Lung (tissue), 12 donors: ENCODE data around the gene ABCC9. TPM values are rescaled to one million over a fixed set of nuclear protein-coding genes. Genes with fewer than 3 reads are reported as not detected.

Source experiments
- ATAC-seq: fragments of 200-7000 bp; cut with Tn5 transposase; one replicate; pipeline ENCODE4 v1.9.1; 2020; ENCODE audit warnings: moderate number of reproducible peaks; ENCODE audit not compliant: insufficient read depth, low FRiP score
- DNase-seq, 3 donors: peaks; one replicate each; pipeline ENCODE4 v3.0.0-alpha.2; 2013 to 2017
- H3K27ac ChIP-seq, 2 donors: one replicate each; pipeline ENCODE4 v1.5.1; 2013; ENCODE audit warnings: mild to moderate bottlenecking in 2 of 2, moderate library complexity in 2 of 2, control low read depth in 1 of 2, inconsistent platforms in 1 of 2, low read depth in 1 of 2, low read length in 1 of 2
- H3K27me3 ChIP-seq, 3 donors: one replicate each; pipeline ENCODE4 v1.5.1; 2013; ENCODE audit warnings: low read length in 2 of 3; ENCODE audit not compliant: control insufficient read depth in 3 of 3, insufficient read depth in 3 of 3
- H3K36me3 ChIP-seq, 4 donors: one replicate each; pipeline ENCODE4 v1.5.1; 2013; ENCODE audit warnings: low read length in 4 of 4, mild to moderate bottlenecking in 1 of 4, moderate library complexity in 1 of 4; ENCODE audit not compliant: control insufficient read depth in 4 of 4, insufficient read depth in 4 of 4
- H3K4me1 ChIP-seq, 5 donors: one replicate each; pipeline ENCODE4 v1.5.1; 2013; ENCODE audit warnings: low read length in 5 of 5, mild to moderate bottlenecking in 2 of 5, moderate library complexity in 1 of 5; ENCODE audit not compliant: control insufficient read depth in 5 of 5, insufficient read depth in 5 of 5
- H3K4me3 ChIP-seq: one replicate; pipeline ENCODE4 v1.5.1; 2013; ENCODE audit warnings: mild to moderate bottlenecking, control low read depth, moderate library complexity
- H3K9ac ChIP-seq, 2 donors: one replicate each; pipeline ENCODE4 v1.5.1; 2013; ENCODE audit warnings: low read length in 2 of 2, control low read depth in 1 of 2; ENCODE audit not compliant: insufficient read depth in 1 of 2
- H3K9me3 ChIP-seq, 4 donors: one replicate each; pipeline ENCODE4 v1.5.1; 2013; ENCODE audit warnings: low read length in 3 of 4, mild to moderate bottlenecking in 1 of 4, moderate library complexity in 1 of 4; ENCODE audit not compliant: control insufficient read depth in 4 of 4, insufficient read depth in 3 of 4
- CTCF ChIP-seq: IDR thresholded peaks from 2 replicates; pipeline ENCODE4 v1.5.1; 2012; ENCODE audit warnings: mild to moderate bottlenecking; ENCODE audit errors: control extremely low read depth, extremely low read depth
- WGBS, 2 donors: extraction: QIAGEN DNeasy Blood & Tissue Kit; methylation state at CpG; one replicate each; pipeline ENCODE4 v1.1.7; 2013; 5-methylcytosine and 5-hydroxymethylcytosine counted together
- polyA plus RNA-seq, 2 donors: library from polyadenylated mRNA; stranded (reverse); fragments of 200-250 nt; gene quantifications; one replicate each; pipeline ENCODE4 v1.2.1, GENCODE V29; 2013
- total RNA-seq, 2 donors: library from RNA; depleted of rRNA in 1 of 2; stranded (reverse); fragments of >200 nt in 1 of 2; gene quantifications; one replicate each; pipeline ENCODE4 v1.2.1, GENCODE V29; 2014 to 2021
- donor health status: control.
- donor health status: control.
- donor health status: Bipolar disorder and iron deficiency.
- donor health status: healthy.
- donor health status: DM: yes; HTN: yes; CAD: no.

Gene ABCC9
- total and polyA plus RNA-seq, 4 donors = 2.5 to 33.4 (median 7.7) TPM

DNA sequence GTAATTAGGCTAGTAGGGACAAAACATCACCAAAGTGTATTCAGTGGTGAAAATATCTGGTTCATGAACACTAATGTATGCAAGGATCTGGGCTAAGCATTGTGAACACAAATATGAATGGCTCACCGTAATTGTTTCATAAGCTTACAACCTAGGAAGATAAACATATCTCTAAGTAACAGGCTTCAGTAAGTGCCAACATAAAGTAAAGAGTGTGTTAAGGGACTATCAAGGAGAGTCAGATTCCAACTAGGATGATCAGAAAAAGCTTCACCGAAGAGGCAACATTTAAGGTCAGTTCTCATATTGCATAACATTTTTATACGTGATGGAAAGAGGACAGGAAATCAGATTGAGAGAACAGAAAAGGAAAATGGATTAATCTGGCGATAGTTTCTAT is 29.4 kb downstream of the ABCC9 start:
- DNase-seq (no peak), ATAC-seq (no peak)
- Histone ChIP-seq H3K36me3 (peaks cover 0 to 8% (median 0%) of the 10 kb centered on the region in 4 donors), H3K4me1 (peaks cover 0 to 7% (median 0%) of the 10 kb centered on the region in 5 donors), H3K9me3 (no peaks in the 10 kb centered on the region), H3K9ac (no peak overlapping the region), H3K27ac (no peak overlapping the region), H3K4me3 (no peak overlapping the region), H3K27me3 (no peaks in the 10 kb centered on the region)
- WGBS, 2 donors = 84 to 86% methylated on average over 4 of the region's 4 CpGs
- no peak for TF ChIP-seq CTCF

- H3K4me1 ChIP-seq = peaks cover 0 to 9% (median 0%) of the 10 kb centered on the region in 5 donors
- H3K4me3 ChIP-seq = no peak overlapping the region
- ATAC-seq (no peak), DNase-seq (peak in 1 of 3 donors; percentile 7)
- H3K27me3 ChIP-seq = no peaks in the 10 kb centered on the region
- no peak overlapping the region for H3K9ac ChIP-seq
- no peaks in the 10 kb centered on the region for H3K9me3 ChIP-seq
- no peak for TF ChIP-seq CTCF
- peaks cover 0 to 15% (median 0%) of the 10 kb centered on the region in 4 donors for H3K36me3 ChIP-seq
- H3K27ac ChIP-seq = no peak overlapping the region
- WGBS, 2 donors = 62 to 71% methylated on average over 6 of the region's 6 CpGs
Observed at GRCh38 chr12:21910657-21911056, 30.6 kb downstream of the ABCC9 start.

DNA sequence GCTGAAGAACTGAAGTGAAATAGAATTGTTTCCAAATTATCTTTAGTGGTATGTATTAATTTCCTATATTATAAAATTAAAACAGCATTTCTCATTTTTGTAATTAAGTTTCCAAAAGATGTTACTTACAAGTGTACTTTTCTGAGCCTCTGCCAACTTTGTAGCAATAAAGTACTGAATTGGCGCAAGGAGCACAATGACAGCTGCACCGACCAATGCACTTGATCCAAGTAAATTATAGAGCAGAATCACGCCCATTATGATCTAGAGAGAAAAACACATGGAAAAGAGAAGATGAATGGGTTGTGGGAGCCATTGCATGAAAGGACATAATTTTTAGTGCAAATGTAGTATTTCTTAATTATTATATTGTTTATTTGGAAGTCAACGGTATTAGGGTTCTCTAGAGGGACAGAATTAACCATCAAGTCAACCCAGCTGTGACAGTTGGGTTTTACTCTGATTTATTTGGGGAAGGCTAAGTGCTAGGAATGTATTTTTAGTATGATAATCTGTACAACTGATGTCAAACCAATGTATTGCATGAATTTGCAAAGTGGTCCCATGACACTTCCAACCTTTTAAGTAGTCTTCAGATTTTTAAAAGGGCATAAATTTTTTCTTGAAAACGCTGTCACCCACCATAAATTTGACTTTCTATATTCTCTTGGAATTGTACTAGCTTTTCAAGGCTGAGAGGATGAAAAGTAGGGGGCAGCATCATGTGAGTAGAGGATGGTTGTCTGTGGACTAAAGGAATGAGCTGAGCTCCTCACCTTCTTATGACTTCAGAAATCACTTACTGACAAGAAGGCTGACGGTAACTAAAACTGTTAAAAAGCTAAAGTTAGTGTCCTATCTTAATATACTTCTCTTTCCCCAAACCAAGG is 33.0 kb downstream of the ABCC9 start:
- no peaks in the 10 kb centered on the region for H3K27me3 ChIP-seq
- no peak for DNase-seq
- no peak overlapping the region for H3K4me3 ChIP-seq
- 87 to 90% methylated on average over 6 of the region's 6 CpGs for WGBS, 2 donors
- peak overlapping the region in 1 of 2 donors; percentile 9 for H3K27ac ChIP-seq
- no peak overlapping the region for H3K9ac ChIP-seq
- H3K9me3 ChIP-seq = no peaks in the 10 kb centered on the region
- H3K36me3 ChIP-seq = peaks cover 0 to 15% (median 0%) of the 10 kb centered on the region in 4 donors
- H3K4me1 ChIP-seq = peaks cover 0 to 9% (median 0%) of the 10 kb centered on the region in 5 donors
- TF ChIP-seq CTCF = no peak
- ATAC-seq = no peak
